SK-N-SH (cell line): ENCODE measurements around the gene KIF1C. TPM values are rescaled to one million over a fixed set of nuclear protein-coding genes. Genes with fewer than 3 reads are reported as not detected.

Experiments
- CTCF ChIA-PET: fragments of 300-600, 350-600 bp; formaldehyde crosslinking; extraction: SDS; loops from one replicate; lab custom pipeline; 2021; lab: Yijun Ruan, JAX
- POLR2A ChIA-PET: fragments of 350-600 bp; sonication (Branson Sonifier 250); formaldehyde crosslinking; extraction: SDS; loops from one replicate; lab custom pipeline; 2020; ENCODE audit warnings: antibody characterized with exemption, inconsistent platforms; lab: Yijun Ruan, JAX
- DNase-seq: peaks from one replicate; pipeline ENCODE4 v3.0.0; 2012
- H2AFZ ChIP-seq: fragments of 200-600 bp; sonication (generic); 2 replicates; pipeline ENCODE4 v1.8.1; 2016; ENCODE audit warnings: antibody characterized with exemption, mild to moderate bottlenecking, low read depth
- H3F3A ChIP-seq: fragments of 200-600 bp; sonication (generic); replicated peaks from 2 replicates; pipeline ENCODE3; 2016; ENCODE audit warnings: antibody characterized with exemption, mild to moderate bottlenecking; ENCODE audit not compliant: insufficient read depth
- H3K27ac ChIP-seq, 2 experiments: fragments of 200-500 bp in 1 of 2; fragments of 200-600 bp in 1 of 2; sonication (Bioruptor generic) in 1 of 2; sonication (generic), shearing (Covaris generic) in 1 of 2; 2 replicates each; pipeline versions ENCODE4 v1.5.1 to v1.6.1; 2014 to 2016; ENCODE audit warnings: low read depth in 2 of 2, inconsistent platforms in 1 of 2, low read length in 1 of 2, mild to moderate bottlenecking in 1 of 2, mixed read lengths in 1 of 2
- H3K27me3 ChIP-seq: fragments of 200-600 bp; sonication (generic), shearing (Covaris generic); 2 replicates; pipeline ENCODE4 v1.6.1; 2016; ENCODE audit warnings: mixed run types; ENCODE audit not compliant: insufficient read depth
- H3K36me3 ChIP-seq, 2 experiments: fragments of 200-500 bp in 1 of 2; fragments of 200-600 bp in 1 of 2; sonication (Bioruptor generic) in 1 of 2; sonication (generic) in 1 of 2; replicated peaks in 1 of 2; 2 replicates each; pipeline versions ENCODE3 to v1.5.1; 2014 to 2016; ENCODE audit warnings: low read length in 1 of 2, mild to moderate bottlenecking in 1 of 2; ENCODE audit not compliant: insufficient read depth in 2 of 2, control insufficient read depth in 1 of 2
- H3K4me1 ChIP-seq, 2 experiments: fragments of 200-500 bp in 1 of 2; fragments of 200-600 bp in 1 of 2; sonication (Bioruptor generic) in 1 of 2; sonication (generic), shearing (Covaris generic) in 1 of 2; 2 replicates each; pipeline versions ENCODE4 v1.5.1 to v1.6.1; 2014 to 2016; ENCODE audit warnings: low read depth in 1 of 2, low read length in 1 of 2, mixed run types in 1 of 2; ENCODE audit not compliant: insufficient read depth in 2 of 2, control insufficient read depth in 1 of 2
- H3K4me2 ChIP-seq: fragments of 200-600 bp; sonication (generic), shearing (Covaris generic); 2 replicates; pipeline ENCODE4 v1.6.1; 2017; ENCODE audit warnings: mixed run types
- H3K4me3 ChIP-seq, 2 experiments: fragments of 200-500 bp in 1 of 2; fragments of 200-600 bp in 1 of 2; sonication (Bioruptor generic) in 1 of 2; sonication (generic), shearing (Covaris generic) in 1 of 2; 2 replicates each; pipeline versions ENCODE4 v1.5.1 to v1.8.1; 2014 to 2016; ENCODE audit warnings: low read depth in 2 of 2, inconsistent platforms in 1 of 2, low read length in 1 of 2, mild to moderate bottlenecking in 1 of 2, mixed read lengths in 1 of 2, moderate library complexity in 1 of 2
- H3K79me2 ChIP-seq: fragments of 200-600 bp; sonication (generic); 2 replicates; pipeline ENCODE4 v1.8.1; 2017; ENCODE audit warnings: mild to moderate bottlenecking; ENCODE audit not compliant: insufficient read depth
- H3K9ac ChIP-seq: fragments of 200-600 bp; sonication (generic); 2 replicates; pipeline ENCODE4 v1.6.1; 2017; ENCODE audit warnings: mixed run types
- H3K9me2 ChIP-seq: fragments of 200-600 bp; sonication (generic); 2 replicates; pipeline ENCODE4 v1.6.1; 2017; ENCODE audit warnings: mixed run types
- H3K9me3 ChIP-seq: fragments of 200-600 bp; sonication (generic); 2 replicates; pipeline ENCODE4 v1.6.1; 2017; ENCODE audit warnings: mixed run types, mild to moderate bottlenecking, moderate library complexity
- H4K20me1 ChIP-seq: fragments of 200-600 bp; sonication (generic); 2 replicates; pipeline ENCODE4 v1.6.1; 2017; ENCODE audit warnings: mild to moderate bottlenecking, mixed run types; ENCODE audit not compliant: insufficient read depth
- CHD2 ChIP-seq: fragments of 150-350 bp; IDR thresholded peaks from 2 replicates; pipeline ENCODE4 v1.6.1; 2018; ENCODE audit warnings: low read length; ENCODE audit not compliant: partially characterized antibody
- CTCF ChIP-seq: fragments of 200-600 bp; sonication (generic); IDR thresholded peaks from 2 replicates; pipeline ENCODE4 v1.6.1; 2017; ENCODE audit warnings: antibody characterized with exemption, mild to moderate bottlenecking, moderate library complexity
- FOSL2 ChIP-seq: IDR thresholded peaks from 2 replicates; pipeline ENCODE4 v1.4.0; 2012; ENCODE audit warnings: low read depth, mild to moderate bottlenecking, moderate library complexity, borderline replicate concordance
- FOXM1 ChIP-seq: IDR thresholded peaks from 2 replicates; pipeline ENCODE4 v1.4.0; 2012; ENCODE audit warnings: low read depth, mild to moderate bottlenecking
- IRF3 ChIP-seq: fragments of 150-350 bp; IDR thresholded peaks from 2 replicates; pipeline ENCODE4 v1.6.1; 2016; ENCODE audit warnings: mild to moderate bottlenecking, low read depth, low read length
- NFIC ChIP-seq: IDR thresholded peaks from 2 replicates; pipeline ENCODE4 v1.4.0; 2012; ENCODE audit warnings: borderline replicate concordance
- NRF1 ChIP-seq: IDR thresholded peaks from 2 replicates; pipeline ENCODE4 v1.6.1; 2012; ENCODE audit warnings: low read depth, mild to moderate bottlenecking, low read length
- RAD21 ChIP-seq: IDR thresholded peaks from 2 replicates; pipeline ENCODE4 v1.6.1; 2012; ENCODE audit warnings: mild to moderate bottlenecking, low read length
- RXRA ChIP-seq: IDR thresholded peaks from 2 replicates; pipeline ENCODE4 v1.4.0; 2012; ENCODE audit warnings: low read depth, mild to moderate bottlenecking, borderline replicate concordance
- SIN3A ChIP-seq: IDR thresholded peaks from 2 replicates; pipeline ENCODE4 v1.6.1; 2012; ENCODE audit warnings: low read depth, mild to moderate bottlenecking, low read length, moderate library complexity, borderline replicate concordance
- SMC3 ChIP-seq: IDR thresholded peaks from 2 replicates; pipeline ENCODE4 v1.6.1; 2012; ENCODE audit warnings: low read depth, low read length, improper control_type of control experiment
- TCF12 ChIP-seq: IDR thresholded peaks from 2 replicates; pipeline ENCODE4 v1.4.0; 2012
- YY1 ChIP-seq: IDR thresholded peaks from 2 replicates; pipeline ENCODE4 v1.4.0; 2012; ENCODE audit warnings: low read depth, mild to moderate bottlenecking
- ZBTB33 ChIP-seq: IDR thresholded peaks from 2 replicates; pipeline ENCODE4 v1.4.0; 2012; ENCODE audit warnings: low read depth, borderline replicate concordance
- WGBS: methylation state at CpG from one replicate; pipeline ENCODE4 v1.1.6; 2017; ENCODE audit warnings: low lambda C conversion rate; 5-methylcytosine and 5-hydroxymethylcytosine counted together
- polyA plus RNA-seq, 3 experiments: library from polyadenylated mRNA; depleted of rRNA; stranded (reverse); fragments of >200 nt; gene quantifications; 2 replicates each; pipeline ENCODE4 v1.2.3, GENCODE V29; 2012
- TF ChIP-seq, protein P1 (sequence below): fragments of 150-350 bp; IDR thresholded peaks from 2 replicates; pipeline ENCODE4 v1.6.1; 2017; ENCODE audit warnings: antibody characterized with exemption, low read length, low read depth, borderline replicate concordance
- TF ChIP-seq, protein P2 (sequence below): IDR thresholded peaks from 2 replicates; pipeline ENCODE4 v1.4.0; 2012; ENCODE audit warnings: low read depth, borderline replicate concordance

KIF1C gene
- polyA plus RNA-seq, 1 of the 3 experiments (the other 2 are of a cell fraction): 58.2 TPM

- no peak for TF ChIP-seq SIN3A
- TF ChIP-seq YY1: no peak
- no peak for TF ChIP-seq RAD21
- no peak for TF ChIP-seq ZBTB33
- TF ChIP-seq IRF3: no peak
- no peak for TF ChIP-seq FOSL2
- TF ChIP-seq, protein P1, sequence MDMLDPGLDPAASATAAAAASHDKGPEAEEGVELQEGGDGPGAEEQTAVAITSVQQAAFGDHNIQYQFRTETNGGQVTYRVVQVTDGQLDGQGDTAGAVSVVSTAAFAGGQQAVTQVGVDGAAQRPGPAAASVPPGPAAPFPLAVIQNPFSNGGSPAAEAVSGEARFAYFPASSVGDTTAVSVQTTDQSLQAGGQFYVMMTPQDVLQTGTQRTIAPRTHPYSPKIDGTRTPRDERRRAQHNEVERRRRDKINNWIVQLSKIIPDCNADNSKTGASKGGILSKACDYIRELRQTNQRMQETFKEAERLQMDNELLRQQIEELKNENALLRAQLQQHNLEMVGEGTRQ: no peak
- TF ChIP-seq SMC3: no peak
- ChIA-PET POLR2A (no interaction called here), CTCF (interaction anchor here (8.1 kb wide), 1 partner anchor 14 kb away, joined by 54 read pairs; the partner anchor contains the start of gene CAMTA2)
- Histone ChIP-seq H3K4me3 (no peak overlapping the region), H3K27me3 (no peaks in the 10 kb centered on the region), H3K27ac (no peak overlapping the region), H3K79me2 (peaks cover 50% of the 10 kb centered on the region), H3K9me3 (no peaks in the 10 kb centered on the region), H3K4me2 (no peak overlapping the region), H3K9ac (no peak overlapping the region), H4K20me1 (peaks cover 20% of the 10 kb centered on the region), H3K36me3 (peaks cover 44 to 48% of the 10 kb centered on the region in 2 experiments), H3K4me1 (peaks cover 5 to 18% of the 10 kb centered on the region in 2 experiments; a peak in 2 of 4 replicates), H2AFZ (no peak overlapping the region), H3F3A (no peaks in the 10 kb centered on the region), H3K9me2 (no peaks in the 10 kb centered on the region)
- no peak for DNase-seq
- 90% methylated on average over 17 of the region's 20 CpGs for WGBS
Observed at GRCh38 chr17:5002121-5002788, 4.5 kb downstream of the KIF1C start.

- H3K79me2 ChIP-seq: peaks cover 45% of the 10 kb centered on the region
- no peaks in the 10 kb centered on the region for H3K9me2 ChIP-seq
- H3K9me3 ChIP-seq: no peaks in the 10 kb centered on the region
- peaks cover 20% of the 10 kb centered on the region for H4K20me1 ChIP-seq
- peaks cover 5 to 18% of the 10 kb centered on the region in 2 experiments; a peak in 2 of 4 replicates for H3K4me1 ChIP-seq
- no peak overlapping the region for H3K27ac ChIP-seq
- H3F3A ChIP-seq: no peaks in the 10 kb centered on the region
- H3K4me3 ChIP-seq: no peak overlapping the region
- H3K27me3 ChIP-seq: no peaks in the 10 kb centered on the region
- peaks cover 44 to 59% of the 10 kb centered on the region in 2 experiments for H3K36me3 ChIP-seq
- WGBS: 96% methylated on average over 18 of the region's 18 CpGs
- no peak overlapping the region for H3K4me2 ChIP-seq
- ChIA-PET CTCF (interaction anchor here (1.9 kb wide), 1 partner anchor 24 kb away, joined by 5 read pairs; no protein-coding TSS in a partner anchor), POLR2A (no interaction called here)
- no peak overlapping the region for H3K9ac ChIP-seq
- H2AFZ ChIP-seq: no peak overlapping the region
- no peak for TF ChIP-seq RAD21
- TF ChIP-seq NFIC: no peak
- no peak for TF ChIP-seq CHD2
- TF ChIP-seq CTCF: no peak
- TF ChIP-seq NRF1: no peak
- TF ChIP-seq RXRA: no peak
- TF ChIP-seq FOXM1: no peak
- TF ChIP-seq, protein P2, sequence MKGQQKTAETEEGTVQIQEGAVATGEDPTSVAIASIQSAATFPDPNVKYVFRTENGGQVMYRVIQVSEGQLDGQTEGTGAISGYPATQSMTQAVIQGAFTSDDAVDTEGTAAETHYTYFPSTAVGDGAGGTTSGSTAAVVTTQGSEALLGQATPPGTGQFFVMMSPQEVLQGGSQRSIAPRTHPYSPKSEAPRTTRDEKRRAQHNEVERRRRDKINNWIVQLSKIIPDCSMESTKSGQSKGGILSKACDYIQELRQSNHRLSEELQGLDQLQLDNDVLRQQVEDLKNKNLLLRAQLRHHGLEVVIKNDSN: no peak
- no peak for TF ChIP-seq TCF12
- DNase-seq: no peak
Observed at GRCh38 chr17:5003214-5003867, 5.6 kb downstream of the KIF1C start.
